Activated CD8-positive, alpha-beta memory T cell treated with anti-CD3 and anti-CD28 coated beads, Interleukin-2, amount 50 U/mL, for 1 hour (primary cell): ENCODE data around the gene RPS6KL1.

ENCODE experiments used
- DNase-seq: peaks from one replicate; pipeline ENCODE4 v3.0.0-alpha.2; 2020; ENCODE audit errors: extremely low read depth

The RPS6KL1 gene

DNA sequence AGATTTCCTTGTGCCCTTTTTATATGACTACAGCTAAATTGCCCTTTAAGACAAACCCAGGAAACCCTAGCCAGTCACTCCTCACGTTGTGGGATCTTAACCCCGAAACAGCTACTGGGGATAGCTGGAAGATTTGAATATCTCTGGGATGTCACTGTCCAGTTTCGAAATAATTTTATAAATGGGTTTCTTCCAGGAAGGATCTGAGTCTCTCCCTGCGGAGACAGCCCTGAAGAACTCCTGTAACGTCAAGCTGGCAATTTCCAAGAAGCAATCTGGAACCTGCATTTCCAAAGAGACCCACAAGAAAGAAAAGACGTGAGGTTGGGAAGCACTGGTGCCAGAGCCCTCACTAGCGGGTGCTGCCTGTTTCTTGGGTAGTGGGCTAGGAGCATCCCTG is 68.0 kb downstream of the RPS6KL1 start:
- no peak for DNase-seq
